ENCODE results near the gene SENP2. TPM values are rescaled to one million over a fixed set of nuclear protein-coding genes. Genes with fewer than 3 reads are reported as not detected.

Gene SENP2
- total and polyA plus RNA-seq, 10 of the 15 experiments (the other 5 are each of a cell fraction or from before 2014, with no cell fraction given) = 9.0 to 42.7 (median 25.1) TPM

GRCh38 chr3:185623939-185624665, 38.0 kb downstream of the SENP2 start:
- ChIA-PET RAD21 (ENCODE audit: unreplicated experiment) (no interaction called here), POLR2A (no interaction called here), CTCF (no interaction called here), SMC1A (ENCODE audit: uncharacterized antibody, unreplicated experiment) (no interaction called here)
- WGBS (ENCODE audit: insufficient coverage, insufficient replicate concordance, low lambda C conversion rate, missing lambda C conversion rate) = 98% methylated on average over 7 of the region's 7 CpGs
- TF ChIP-seq SUPT20H (IDR thresholded peaks at IDR 0.05; ENCODE audit: borderline replicate concordance, control insufficient read depth, low read depth, low read length) (no peak), ZNF207 (IDR thresholded peaks at IDR 0.05; ENCODE audit: borderline replicate concordance) (no peak), ZBTB4 (CRISPR knock-in tag; IDR thresholded peaks at IDR 0.05) (no peak), RCOR1 (conservative IDR thresholded peaks at IDR 0.05; ENCODE audit: low read depth, low read length) (no peak), WRNIP1 (IDR thresholded peaks at IDR 0.05; ENCODE audit: borderline replicate concordance, low read depth, low read length) (no peak), ZNF384 (IDR thresholded peaks at IDR 0.05; ENCODE audit: borderline replicate concordance, low read depth, low read length) (no peak), E2F8 (IDR thresholded peaks at IDR 0.05; ENCODE audit: low read depth, partially characterized antibody) (no peak), EZH2 (IDR thresholded peaks at IDR 0.05; ENCODE audit: borderline replicate concordance, control insufficient read depth, low read depth, low read length) (no peak), IRF4 (IDR thresholded peaks at IDR 0.05; ENCODE audit: low read depth, low read length) (no peak), NFIC (IDR thresholded peaks at IDR 0.05; ENCODE audit: low read depth, low read length) (no peak), PAX8 (IDR thresholded peaks at IDR 0.05) (no peak), HDAC2 (IDR thresholded peaks at IDR 0.05) (no peak), KDM1A (IDR thresholded peaks at IDR 0.05; ENCODE audit: borderline replicate concordance) (no peak), SMAD1 (IDR thresholded peaks at IDR 0.05; ENCODE audit: low read depth, partially characterized antibody) (no peak), POLR2A (IDR thresholded peaks at IDR 0.05; ENCODE audit: low read depth, low read length) (no peak)
- Histone ChIP-seq H2AFZ (ENCODE audit: control insufficient read depth, low read depth, low read length) (no peak overlapping the region), H3K4me3 (no peak overlapping the region), H3K27me3 (replicated peaks in 1 of 2; ENCODE audit: control insufficient read depth in 2 of 2, insufficient read depth in 2 of 2, low read length in 1 of 2) (no peaks in the 10 kb centered on the region), H4K20me1 (ENCODE audit: control insufficient read depth, insufficient read depth) (no peaks in the 10 kb centered on the region), H3K9me3 (replicated peaks; ENCODE audit: control insufficient read depth, insufficient read depth, low read length) (no peaks in the 10 kb centered on the region), H3K36me3 (ENCODE audit: control insufficient read depth in 2 of 2, insufficient read depth in 2 of 2, low read length in 1 of 2) (peaks cover 0 to 29% of the 10 kb centered on the region in 2 experiments; a peak in 3 of 4 replicates), H3K27ac (ENCODE audit: control insufficient read depth, insufficient read depth) (no peak overlapping the region), H3K4me2 (ENCODE audit: control insufficient read depth, insufficient read depth) (no peak overlapping the region), H3K79me2 (ENCODE audit: control insufficient read depth, insufficient read depth, low read length) (no peaks in the 10 kb centered on the region), H3K4me1 (ENCODE audit: control insufficient read depth, insufficient read depth, low read length) (no peaks in the 10 kb centered on the region), H3K9ac (ENCODE audit: control insufficient read depth, insufficient read depth, low read length) (no peak overlapping the region)
- intact Hi-C loops (cut with micrococcal nuclease; ENCODE audit: unreplicated experiment) = no loop called here
- in situ Hi-C loops (cut with MboI) = no loop called here
- ATAC-seq (no peak), FAIRE-seq (no peak), DNase-seq (ENCODE audit: low read depth, low spot score) (no peak)
- no TSS peak for BruUV-seq (replicated peaks)

Measured in GM12878 (cell line).